Fibroblast of villous mesenchyme (primary cell): Measurements from ENCODE around the gene CSMD2. TPM values are rescaled to one million over a fixed set of nuclear protein-coding genes. Genes with fewer than 3 reads are reported as not detected.

Experiments used
- DNase-seq: peaks from one replicate; pipeline ENCODE4 v3.0.0-alpha.2; 2010; ENCODE audit warnings: low read depth
- H3K4me3 ChIP-seq: 2 replicates; pipeline ENCODE4 v1.5.1; 2011; ENCODE audit warnings: low read depth, mild to moderate bottlenecking, low read length
- total RNA-seq: library from RNA; depleted of rRNA; stranded (reverse); fragments of >200 nt; gene quantifications from 2 replicates; pipeline ENCODE4 v1.2.3, GENCODE V29; 2012
- TF ChIP-seq, protein P1 (sequence below): IDR thresholded peaks from 2 replicates; pipeline ENCODE4 v1.5.1; 2012; ENCODE audit warnings: low read depth, mild to moderate bottlenecking, low read length; ENCODE audit not compliant: insufficient read depth

CSMD2 gene
- total RNA-seq, 1 donor, result 3.0 TPM

- H3K4me3 ChIP-seq, result no peak overlapping the region
- no peak for DNase-seq
- TF ChIP-seq, protein P1, sequence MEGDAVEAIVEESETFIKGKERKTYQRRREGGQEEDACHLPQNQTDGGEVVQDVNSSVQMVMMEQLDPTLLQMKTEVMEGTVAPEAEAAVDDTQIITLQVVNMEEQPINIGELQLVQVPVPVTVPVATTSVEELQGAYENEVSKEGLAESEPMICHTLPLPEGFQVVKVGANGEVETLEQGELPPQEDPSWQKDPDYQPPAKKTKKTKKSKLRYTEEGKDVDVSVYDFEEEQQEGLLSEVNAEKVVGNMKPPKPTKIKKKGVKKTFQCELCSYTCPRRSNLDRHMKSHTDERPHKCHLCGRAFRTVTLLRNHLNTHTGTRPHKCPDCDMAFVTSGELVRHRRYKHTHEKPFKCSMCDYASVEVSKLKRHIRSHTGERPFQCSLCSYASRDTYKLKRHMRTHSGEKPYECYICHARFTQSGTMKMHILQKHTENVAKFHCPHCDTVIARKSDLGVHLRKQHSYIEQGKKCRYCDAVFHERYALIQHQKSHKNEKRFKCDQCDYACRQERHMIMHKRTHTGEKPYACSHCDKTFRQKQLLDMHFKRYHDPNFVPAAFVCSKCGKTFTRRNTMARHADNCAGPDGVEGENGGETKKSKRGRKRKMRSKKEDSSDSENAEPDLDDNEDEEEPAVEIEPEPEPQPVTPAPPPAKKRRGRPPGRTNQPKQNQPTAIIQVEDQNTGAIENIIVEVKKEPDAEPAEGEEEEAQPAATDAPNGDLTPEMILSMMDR, result no peak
Observed at GRCh38 chr1:33996281-33996680, 168.7 kb downstream of the CSMD2 start.

DNA sequence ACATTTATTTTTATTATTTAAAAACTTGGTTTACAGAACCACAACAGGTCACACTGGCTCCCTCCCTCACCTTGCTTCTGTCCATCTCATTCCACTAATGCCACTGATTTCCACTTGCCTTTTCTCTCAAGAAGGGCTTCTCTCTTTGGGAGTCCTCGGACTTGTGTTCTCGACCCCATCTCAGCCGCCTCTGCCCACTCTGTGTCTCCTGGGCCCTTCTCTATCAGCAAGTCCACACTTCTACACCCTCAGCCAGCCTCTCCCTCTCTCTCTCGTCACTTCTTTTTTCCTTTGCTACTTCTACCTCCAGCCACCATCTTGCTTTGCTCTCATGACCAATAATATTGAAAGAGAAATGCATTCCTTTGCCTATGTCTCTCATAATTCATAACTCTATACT, 171.7 kb downstream of the CSMD2 start:
- no peak overlapping the region for H3K4me3 ChIP-seq
- no peak for DNase-seq
- TF ChIP-seq, protein P1, result no peak

DNA sequence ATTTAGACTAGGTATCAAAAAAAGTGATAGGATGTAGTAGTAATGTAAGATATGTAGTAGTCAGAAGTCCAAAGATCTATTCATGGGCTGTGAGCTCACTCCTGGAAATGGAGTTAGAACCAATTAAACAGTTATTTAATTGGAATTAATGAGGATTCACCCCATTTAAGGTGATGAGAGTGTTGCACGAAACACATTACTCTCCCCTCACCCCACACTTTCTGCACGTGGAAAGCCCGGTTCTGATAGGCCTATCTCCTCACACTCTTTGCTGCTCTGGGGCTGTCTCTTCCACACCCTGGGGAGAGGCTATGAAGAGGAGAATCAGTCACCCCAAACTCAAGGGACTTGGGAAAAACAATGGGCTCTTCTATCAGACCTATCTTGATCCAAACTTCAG, 174.7 kb downstream of the CSMD2 start:
- no peak overlapping the region for H3K4me3 ChIP-seq
- DNase-seq, result no peak
- TF ChIP-seq, protein P1, result no peak

GRCh38 chr1:33988161-33988560, 176.9 kb downstream of the CSMD2 start:
- TF ChIP-seq, protein P1, result no peak
- no peak for DNase-seq
- H3K4me3 ChIP-seq, result no peak overlapping the region

GRCh38 chr1:33986390-33987095, 178.5 kb downstream of the CSMD2 start:
- no peak overlapping the region for H3K4me3 ChIP-seq
- no peak for DNase-seq
- TF ChIP-seq, protein P1, result no peak

DNA sequence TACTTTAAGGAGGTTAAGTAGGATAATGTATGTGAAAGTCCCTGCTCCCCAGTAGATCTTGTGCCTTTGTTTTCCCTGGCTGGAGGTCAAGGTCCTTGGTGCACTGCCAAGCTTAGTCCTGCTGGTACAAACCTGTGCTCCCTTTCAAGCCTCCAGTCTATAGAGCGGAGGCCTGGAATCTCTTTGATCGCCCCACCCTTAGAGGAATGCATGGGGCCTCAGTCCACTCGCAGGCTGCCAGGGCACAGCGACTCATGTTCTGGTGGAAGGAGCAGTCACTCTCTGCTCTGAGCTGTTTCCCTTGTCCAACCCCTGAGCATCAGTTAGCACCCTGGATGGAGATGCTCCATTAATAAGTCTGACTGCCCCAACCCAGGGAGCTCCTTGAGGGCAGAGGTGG, 179.4 kb downstream of the CSMD2 start:
- TF ChIP-seq, protein P1, result no peak
- H3K4me3 ChIP-seq, result no peak overlapping the region
- DNase-seq, result no peak
